GM12872 (cell line): ENCODE results near the gene CADM1.

Source experiments
- CTCF ChIP-seq: IDR thresholded peaks from 3 replicates; pipeline ENCODE4 v1.5.1; 2011; ENCODE audit warnings: low read depth, mild to moderate bottlenecking, low read length, moderate library complexity; ENCODE audit not compliant: insufficient read depth

CADM1 gene

DNA sequence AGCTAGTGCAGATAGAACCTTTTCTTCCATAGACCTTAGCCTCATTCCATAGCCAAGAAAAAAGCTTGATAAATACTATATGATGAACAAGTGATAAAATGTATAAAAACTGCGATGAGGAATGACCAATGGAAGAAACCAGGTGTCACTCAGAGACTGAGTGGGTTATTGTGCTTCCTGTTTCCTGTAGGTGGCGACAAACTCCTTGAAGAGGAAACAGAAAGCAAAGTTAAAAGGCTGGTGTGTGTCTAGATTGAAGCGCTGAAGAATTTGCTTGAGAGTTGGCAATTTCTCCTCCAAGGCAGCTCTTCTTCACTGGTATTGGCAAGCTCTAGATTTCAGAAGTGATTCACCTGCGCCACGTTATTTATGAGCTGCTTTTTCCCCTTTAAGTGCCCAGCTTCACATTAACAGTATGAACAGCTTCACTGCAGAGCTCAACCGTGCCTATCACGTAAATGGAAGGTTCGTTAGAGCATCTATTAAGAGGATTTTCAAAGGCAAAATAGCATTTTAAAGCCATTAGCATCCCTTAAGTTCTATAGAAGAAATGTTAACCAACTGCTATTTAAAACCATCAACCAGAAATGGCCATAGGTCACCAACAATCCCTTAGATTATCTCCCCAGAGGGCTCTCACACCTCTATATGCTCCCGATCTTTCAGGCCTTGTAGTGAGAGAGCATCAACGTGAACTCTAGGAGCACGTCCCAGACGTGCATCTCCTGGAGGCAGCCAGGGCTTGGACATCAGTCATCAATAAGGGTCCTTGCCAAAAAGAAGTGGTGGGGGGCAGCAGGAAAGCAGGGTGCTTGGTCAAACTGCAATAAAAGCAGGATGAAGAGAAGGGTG, 179.4 kb downstream of the CADM1 start:
- peak; percentile 82 for TF ChIP-seq CTCF

DNA sequence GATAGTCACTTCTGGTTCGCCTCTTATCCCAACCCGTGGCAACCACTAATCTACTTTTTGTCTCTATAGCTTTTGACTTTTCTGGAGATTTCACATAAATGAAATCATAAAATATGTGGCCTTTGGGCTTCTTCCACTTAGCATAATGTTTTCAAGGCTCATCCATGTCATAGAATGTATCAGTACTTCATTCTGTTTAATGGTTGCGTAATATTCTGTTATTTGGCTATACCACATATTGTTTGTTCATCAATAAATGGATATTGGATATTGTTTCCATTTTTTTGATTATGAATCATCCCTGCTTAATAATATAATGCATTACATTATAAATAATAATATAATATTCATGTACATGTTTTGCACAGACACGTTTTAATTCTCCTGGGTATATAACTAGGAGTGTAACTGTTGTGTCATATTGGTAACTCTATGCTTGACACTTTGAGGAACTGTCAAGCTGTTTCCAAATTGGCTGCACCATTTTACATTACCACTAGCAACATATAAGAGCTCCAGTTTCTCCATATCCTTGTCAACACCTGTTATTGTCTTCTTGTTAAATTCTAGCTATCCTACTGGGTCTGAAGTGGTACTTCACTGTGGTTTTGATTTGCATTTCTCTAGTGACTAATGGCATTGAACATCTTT, 181.5 kb downstream of the CADM1 start:
- TF ChIP-seq CTCF = no peak

DNA sequence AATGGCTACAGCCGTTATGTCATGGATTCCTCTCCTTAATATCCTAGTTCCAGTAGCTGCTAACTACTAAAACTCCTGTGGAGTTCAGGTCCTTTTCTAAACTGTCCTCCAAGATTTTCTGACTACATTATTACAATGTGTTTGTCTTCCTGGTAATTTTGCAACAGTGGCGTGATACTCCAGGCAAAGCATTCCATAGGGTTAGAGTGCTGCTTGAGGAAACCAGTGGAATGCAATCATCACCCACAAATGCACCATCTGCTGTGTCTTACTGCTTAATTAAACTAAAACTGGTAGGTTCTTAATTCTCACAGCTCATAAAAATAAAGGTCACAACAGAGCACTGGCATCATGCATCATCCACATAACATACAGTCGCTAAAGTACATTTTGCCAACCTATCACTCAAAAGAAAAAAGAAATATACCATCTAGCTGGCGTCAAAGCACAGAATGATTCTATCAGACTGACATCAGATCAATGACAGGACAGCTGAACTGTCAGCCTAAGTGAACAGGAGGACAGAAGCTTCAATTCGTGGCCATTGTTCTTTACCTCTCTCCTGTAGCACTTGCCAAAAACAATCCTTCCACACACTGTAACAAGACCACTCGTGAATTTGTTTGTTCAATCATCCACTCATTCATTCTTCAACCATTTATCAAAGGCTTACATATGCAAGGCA, 182.5 kb downstream of the CADM1 start:
- TF ChIP-seq CTCF = no peak

DNA sequence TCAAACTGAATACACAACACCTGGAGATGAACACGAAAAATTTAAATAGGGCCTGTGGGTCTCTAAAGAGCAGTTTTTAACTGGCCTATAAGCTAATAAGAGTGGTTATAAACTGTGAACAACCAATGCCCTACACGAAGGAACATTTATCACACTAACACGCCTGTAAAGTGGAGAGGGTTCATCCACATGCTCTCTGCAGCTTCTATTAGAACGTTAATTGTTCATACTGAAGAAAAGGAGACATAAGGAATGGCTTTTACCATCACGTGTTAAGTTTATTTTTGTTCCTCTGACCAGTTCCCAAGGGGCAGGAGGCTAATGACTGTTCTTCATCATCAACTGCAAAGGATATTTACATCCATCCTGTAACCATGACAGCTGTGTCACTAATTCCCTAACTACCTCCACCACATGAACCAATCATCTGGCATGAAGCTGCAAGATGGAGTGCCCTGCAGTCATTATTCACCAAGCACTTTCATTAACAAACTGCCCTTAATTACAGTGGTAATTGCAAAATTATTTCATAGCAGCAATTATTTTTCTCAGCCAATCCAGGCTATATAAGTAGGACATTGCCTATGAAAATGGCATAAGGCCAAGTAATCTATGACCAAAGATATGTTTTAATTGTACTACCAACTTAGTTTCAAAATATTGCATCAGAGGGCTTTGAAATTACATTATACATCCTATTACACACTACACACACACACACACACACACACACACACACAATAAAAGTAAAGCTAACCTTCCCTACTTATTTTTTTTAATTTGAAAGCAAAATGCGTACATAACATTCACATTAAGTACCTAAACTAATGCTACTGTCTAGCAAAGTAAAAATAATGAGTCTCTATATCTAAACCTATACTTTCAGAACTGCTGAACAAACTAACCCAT, 186.7 kb downstream of the CADM1 start:
- TF ChIP-seq CTCF = no peak

DNA sequence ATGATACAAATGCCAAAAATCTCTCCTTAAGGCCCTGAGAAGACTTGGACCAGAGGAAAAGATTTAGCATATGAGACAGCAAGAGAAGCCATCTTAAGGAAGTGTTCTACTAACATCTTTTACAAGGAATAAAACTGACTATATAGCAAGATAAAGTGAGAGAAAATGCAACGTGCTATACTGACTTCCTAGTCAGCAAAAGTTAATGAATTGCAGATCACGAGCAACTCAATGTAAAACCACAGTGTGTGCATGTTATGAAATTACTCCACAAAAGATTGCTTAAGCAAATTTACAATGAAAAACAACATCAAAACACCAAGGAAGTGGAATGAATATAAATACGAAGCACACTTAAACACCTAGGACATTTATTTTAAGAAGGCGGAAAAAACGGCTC, 187.5 kb downstream of the CADM1 start:
- TF ChIP-seq CTCF = no peak

DNA sequence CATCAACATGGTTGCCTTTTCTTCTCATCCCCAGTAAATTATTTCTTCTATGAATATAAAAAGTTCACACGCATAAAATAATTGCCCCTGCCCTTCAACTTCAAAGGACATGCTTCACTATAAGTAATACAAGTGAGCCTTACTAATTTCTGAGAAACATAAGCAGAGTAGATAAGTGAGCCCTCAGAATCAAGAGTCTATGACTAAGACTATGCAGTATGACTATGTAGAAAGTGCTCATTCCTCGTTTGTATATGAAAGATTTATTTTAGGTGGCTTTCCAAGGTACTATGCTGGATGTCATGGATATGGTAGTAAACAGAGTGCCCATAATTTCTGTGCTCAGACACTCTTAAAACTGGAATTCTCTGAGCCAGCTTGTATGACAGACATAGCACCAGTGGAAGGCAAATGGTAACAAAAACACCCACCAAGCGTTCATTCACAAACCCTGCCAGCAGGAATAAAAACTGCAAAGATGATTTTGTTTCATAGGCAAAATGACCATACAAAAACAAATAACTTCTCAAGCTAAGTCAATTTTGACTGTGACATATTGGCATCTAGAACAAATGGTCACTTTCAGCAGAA, 189.8 kb downstream of the CADM1 start:
- TF ChIP-seq CTCF = no peak
